ENCODE measurements around the gene ADH7.

DNA sequence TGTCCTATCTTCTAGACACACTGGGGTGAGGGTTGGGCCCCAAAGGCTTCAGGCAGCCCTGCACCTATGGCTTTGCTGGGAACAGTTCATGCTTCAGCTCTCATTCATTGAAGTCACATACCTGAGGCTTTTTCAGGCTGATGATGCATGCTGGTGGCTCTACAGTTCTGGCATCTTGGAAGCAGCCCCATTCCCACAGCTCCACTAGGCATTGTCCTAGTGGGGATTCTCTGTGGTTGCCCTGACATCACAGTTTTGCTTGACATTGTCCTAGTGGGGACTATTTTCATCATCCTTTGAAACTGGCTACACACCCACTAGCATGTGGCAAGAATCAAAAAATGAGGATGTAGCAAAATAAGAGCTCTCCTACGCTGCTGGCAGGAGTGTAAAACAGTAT is 38.0 kb upstream of the ADH7 start:
- TF ChIP-seq REST (IDR thresholded peaks at IDR 0.05) (no peak), CEBPB (IDR thresholded peaks at IDR 0.05) (no peak), POLR2A (IDR thresholded peaks at IDR 0.05; ENCODE audit: low read length) (no peak), JUN (IDR thresholded peaks at IDR 0.05) (no peak), POLR2AphosphoS2 (conservative IDR thresholded peaks at IDR 0.05; ENCODE audit: low read length) (no peak), ESRRA (IDR thresholded peaks at IDR 0.05; ENCODE audit: borderline replicate concordance, low read length) (no peak), EHMT2 (IDR thresholded peaks at IDR 0.05; ENCODE audit: low read depth) (no peak), MAZ (IDR thresholded peaks at IDR 0.05; ENCODE audit: borderline replicate concordance, low read depth, low read length) (no peak), RCOR1 (IDR thresholded peaks at IDR 0.05; ENCODE audit: low read depth, low read length) (no peak), MAX (IDR thresholded peaks at IDR 0.05) (no peak)
- TF ChIP-seq, protein P1, sequence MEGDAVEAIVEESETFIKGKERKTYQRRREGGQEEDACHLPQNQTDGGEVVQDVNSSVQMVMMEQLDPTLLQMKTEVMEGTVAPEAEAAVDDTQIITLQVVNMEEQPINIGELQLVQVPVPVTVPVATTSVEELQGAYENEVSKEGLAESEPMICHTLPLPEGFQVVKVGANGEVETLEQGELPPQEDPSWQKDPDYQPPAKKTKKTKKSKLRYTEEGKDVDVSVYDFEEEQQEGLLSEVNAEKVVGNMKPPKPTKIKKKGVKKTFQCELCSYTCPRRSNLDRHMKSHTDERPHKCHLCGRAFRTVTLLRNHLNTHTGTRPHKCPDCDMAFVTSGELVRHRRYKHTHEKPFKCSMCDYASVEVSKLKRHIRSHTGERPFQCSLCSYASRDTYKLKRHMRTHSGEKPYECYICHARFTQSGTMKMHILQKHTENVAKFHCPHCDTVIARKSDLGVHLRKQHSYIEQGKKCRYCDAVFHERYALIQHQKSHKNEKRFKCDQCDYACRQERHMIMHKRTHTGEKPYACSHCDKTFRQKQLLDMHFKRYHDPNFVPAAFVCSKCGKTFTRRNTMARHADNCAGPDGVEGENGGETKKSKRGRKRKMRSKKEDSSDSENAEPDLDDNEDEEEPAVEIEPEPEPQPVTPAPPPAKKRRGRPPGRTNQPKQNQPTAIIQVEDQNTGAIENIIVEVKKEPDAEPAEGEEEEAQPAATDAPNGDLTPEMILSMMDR (IDR thresholded peaks at IDR 0.05) = no peak
- TF ChIP-seq, protein P2, sequence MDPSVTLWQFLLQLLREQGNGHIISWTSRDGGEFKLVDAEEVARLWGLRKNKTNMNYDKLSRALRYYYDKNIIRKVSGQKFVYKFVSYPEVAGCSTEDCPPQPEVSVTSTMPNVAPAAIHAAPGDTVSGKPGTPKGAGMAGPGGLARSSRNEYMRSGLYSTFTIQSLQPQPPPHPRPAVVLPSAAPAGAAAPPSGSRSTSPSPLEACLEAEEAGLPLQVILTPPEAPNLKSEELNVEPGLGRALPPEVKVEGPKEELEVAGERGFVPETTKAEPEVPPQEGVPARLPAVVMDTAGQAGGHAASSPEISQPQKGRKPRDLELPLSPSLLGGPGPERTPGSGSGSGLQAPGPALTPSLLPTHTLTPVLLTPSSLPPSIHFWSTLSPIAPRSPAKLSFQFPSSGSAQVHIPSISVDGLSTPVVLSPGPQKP (IDR thresholded peaks at IDR 0.05; ENCODE audit: low read depth, low read length) = no peak
- TF ChIP-seq, protein P3, sequence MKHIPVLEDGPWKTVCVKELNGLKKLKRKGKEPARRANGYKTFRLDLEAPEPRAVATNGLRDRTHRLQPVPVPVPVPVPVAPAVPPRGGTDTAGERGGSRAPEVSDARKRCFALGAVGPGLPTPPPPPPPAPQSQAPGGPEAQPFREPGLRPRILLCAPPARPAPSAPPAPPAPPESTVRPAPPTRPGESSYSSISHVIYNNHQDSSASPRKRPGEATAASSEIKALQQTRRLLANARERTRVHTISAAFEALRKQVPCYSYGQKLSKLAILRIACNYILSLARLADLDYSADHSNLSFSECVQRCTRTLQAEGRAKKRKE (CRISPR knock-in tag; IDR thresholded peaks at IDR 0.05; ENCODE audit: low read depth) = no peak

Data from A549 (cell line).